Measurements from ENCODE around the gene RELT.
A peak's percentile ranks its signal among the peaks of the same experiment; 100 is the strongest.

RELT gene

GRCh38 chr11:73376803-73377629, 817 bp downstream of the RELT start:
- DNase-seq, result peak; percentile 34

- DNase-seq, result no peak
These were observed 3.1 kb downstream of the RELT start for GRCh38 chr11:73379189-73379880.

DNA sequence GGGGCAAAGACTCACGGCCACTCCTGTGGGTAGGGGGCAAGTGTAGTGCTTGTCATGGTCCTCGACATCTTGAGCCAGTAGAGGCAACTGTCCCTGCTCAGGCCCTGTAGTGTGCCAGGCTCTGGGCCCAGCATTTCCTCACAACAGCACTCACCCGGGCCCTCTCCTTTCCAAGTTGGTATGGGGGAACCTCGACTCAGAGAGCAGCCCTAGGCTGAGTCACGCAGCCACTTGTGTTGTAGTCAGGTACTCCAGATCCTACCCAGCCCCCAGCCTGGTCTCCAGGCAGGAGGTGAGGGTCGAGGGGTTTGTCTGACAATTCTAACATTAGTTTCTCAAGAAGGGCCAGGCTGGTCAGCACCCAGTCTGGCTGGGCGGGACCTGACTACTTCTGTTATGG, 4.1 kb downstream of the RELT start:
- no peak for DNase-seq

DNA sequence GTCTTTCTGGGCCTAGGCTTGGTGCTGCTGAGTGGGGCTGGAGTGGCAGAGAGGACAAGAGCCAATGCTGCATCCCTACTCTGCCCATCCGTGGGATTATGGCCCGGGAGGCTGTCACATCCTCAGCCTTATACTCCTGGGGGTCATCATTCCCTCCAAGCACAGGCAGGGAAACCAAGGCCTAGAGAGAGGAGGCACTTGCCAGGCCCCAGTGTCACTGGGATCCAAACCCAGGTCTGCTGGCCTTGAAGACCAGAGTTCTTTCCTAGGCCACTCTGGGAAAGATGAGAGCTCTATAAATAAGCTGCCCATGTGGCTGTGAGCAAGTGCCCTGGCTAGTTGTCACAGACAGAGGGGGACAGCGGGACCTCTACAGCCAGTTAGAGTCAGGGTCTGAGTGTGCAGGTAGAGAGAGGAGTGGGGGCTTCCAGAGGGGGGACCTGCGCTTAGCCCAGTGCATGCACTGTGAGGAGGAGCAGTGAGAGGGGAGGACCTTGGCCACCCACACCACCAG, 4.8 kb downstream of the RELT start:
- no peak for DNase-seq

- no peak for DNase-seq
These were observed 5.4 kb downstream of the RELT start for GRCh38 chr11:73381589-73381988.

GRCh38 chr11:73382183-73382582, 6.0 kb downstream of the RELT start:
- DNase-seq, result no peak

GRCh38 chr11:73382747-73383146, 6.5 kb downstream of the RELT start:
- no peak for DNase-seq

GRCh38 chr11:73383249-73384124, 7.3 kb downstream of the RELT start:
- DNase-seq, result no peak

DNA sequence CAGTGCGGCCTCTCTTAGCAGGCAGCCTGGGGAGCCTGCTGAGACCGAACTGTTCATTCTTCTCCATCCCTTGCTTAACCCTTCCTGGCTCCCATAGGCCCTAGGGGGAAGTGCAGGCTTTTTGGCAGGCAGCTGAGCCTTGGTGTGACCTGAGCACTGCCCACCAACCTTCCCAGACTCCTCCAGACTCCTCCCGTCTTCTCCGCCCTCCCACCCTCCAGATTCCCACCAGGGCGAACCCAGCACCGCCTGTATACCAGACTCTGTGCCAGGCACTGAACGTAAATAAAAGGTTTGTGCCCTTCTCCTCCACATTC, 7.9 kb downstream of the RELT start:
- no peak for DNase-seq

GRCh38 chr11:73384531-73384871, 8.3 kb downstream of the RELT start:
- DNase-seq, result no peak

GRCh38 chr11:73384872-73385689, 8.9 kb downstream of the RELT start:
- no peak for DNase-seq

- no peak for DNase-seq
These were observed 9.8 kb downstream of the RELT start for GRCh38 chr11:73386016-73386415.

DNA sequence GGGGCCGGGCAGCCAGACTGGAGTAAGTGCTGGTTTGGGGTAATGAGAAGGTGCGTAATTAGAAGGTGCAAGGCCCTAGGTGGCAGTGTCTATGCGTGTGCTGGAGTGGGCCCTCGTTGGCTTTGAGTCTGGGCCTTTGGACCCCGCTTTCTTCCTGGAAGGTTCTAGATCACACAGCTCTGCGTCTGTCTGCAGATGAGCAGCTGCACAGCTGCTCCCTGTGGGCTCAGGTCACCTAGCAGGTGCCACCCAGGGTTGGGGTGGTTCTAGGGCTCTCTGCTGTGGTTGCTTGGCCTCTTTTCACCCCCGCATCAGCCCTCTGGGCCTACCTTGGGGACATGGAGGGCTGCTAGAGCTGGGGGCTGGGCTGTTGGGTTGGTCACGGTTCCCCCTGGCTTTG, 10.3 kb downstream of the RELT start:
- no peak for DNase-seq

DNA sequence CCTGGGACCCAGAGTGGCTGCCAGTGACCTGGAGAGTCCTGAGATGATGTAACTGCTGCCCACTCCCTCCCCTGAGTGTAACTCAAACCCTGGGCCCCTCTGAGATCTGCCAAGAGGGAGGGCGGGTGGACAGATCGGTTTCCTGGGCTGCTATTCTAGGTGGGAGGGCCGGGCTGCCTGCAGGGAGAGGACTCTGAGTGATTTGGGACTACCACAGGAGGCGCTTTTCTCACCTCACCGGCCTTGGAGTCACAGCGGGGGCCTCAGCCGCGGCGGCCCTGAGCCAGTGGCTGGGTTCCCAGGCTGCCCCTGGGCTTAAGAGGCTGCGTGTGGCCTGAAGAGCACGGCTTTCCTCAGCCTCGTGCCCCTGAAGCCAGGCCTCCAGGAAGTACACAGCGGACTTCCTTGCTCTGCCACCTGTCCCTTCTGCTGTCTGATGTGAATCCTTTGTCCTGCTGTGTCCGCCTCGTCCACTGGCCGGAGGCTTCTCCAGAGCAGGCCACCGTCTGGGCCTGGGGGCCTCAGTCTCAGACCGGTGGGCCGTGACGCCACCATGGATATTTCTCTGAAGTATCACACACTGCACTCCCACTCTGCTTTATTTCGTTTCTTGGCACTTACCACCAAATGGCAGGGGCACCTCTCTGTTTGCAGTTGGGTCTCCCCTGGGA, 11.5 kb downstream of the RELT start:
- DNase-seq, result peak; percentile 53

DNA sequence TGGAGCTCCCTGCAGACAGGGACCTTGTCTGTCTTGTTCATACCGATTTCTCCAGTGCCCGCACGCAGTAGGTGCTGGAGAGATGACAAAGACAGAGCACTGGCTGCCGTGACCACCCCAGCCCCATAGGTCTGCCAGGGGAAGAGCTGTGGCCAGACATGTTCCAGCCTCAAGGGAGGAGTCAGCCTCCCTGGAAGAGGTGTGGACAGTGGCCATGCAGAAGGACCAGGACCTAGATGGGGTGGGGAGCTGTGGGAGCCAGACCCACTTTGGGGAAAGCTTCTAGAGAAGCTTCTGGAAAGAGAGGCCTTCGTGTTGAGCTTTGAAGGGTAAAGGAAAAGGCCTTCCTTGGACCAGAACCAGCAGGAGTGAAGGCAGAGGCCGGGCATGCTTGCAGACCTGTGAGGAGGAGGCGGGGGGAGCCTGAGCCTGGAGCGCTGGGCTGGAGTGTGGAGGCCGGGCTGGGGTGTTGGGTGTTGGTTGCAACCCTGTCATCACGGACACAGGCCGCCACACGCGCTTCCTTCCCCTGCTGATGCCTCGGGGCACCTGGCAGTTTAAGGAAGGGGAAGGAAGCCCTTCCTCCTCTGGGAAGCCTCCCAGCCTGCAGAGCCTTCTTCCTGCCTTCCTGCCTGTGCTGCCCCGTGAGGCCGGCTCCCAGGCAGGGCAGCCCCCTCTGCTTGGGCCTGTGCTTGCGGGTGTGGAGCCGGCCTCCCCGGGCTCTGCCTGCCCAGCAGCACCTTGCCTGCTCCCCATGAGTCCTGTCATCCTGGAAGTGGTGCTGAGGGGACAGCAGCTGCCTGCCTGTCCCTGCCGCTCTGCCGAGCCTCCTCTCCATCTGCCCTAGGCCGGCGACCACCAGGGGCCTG, 12.3 kb downstream of the RELT start:
- no peak for DNase-seq

GRCh38 chr11:73389134-73389525, 12.9 kb downstream of the RELT start:
- no peak for DNase-seq

GRCh38 chr11:73389916-73390315, 13.7 kb downstream of the RELT start:
- no peak for DNase-seq

DNA sequence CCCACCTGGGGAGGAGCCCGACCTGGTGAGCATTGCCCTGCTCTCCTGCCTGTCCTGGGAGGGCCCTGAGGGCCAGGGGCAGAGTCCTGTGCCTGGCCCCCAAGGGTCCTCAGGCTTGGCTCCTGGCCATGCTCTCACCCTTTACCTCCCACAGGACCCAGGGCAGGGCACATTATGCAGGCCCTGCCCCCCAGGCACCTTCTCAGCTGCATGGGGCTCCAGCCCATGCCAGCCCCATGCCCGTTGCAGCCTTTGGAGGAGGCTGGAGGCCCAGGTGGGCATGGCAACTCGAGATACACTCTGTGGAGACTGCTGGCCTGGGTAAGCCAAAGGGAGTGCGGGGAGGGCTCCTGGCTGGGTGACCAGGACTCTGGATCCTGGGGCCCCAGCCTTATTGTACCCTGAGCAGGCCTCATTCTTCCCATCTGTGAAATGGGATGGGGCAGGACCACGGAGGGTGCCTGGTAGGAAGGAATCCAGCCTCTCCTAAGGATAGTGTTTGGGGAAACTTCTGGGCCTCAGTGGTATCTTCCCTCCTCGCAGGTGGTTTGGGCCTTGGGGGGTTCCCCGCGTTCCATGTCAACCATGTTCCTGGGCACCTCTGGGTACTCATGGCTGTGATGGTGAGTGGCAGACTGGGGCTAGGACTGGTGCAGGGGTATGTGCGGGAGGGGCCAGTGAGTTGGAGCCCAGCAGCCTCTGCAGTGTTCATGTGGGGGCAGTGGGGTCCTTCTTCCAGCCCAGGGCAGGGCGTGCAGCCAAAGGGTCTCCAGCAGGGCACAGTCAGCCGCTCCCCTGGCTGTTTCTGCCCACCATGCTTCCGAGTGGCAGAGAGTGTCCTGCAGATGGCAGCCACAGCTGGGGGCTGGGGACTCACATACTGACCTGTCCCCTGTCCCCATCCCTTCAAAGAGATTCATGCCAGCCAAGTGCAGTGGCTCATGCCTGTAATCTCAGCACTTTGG, 14.7 kb downstream of the RELT start:
- no peak for DNase-seq

GRCh38 chr11:73391665-73392064, 15.5 kb downstream of the RELT start:
- no peak for DNase-seq

Measured in NCI-H1092 treated with DMSO at 0.1 percent for 48 hours (cell line).